Measurements from ENCODE around the gene HYAL3.
A peak's percentile ranks its signal among the peaks of the same experiment; 100 is the strongest.

- TF ChIP-seq CTCF (IDR thresholded peaks at IDR 0.05) (no peak), POLR2A (IDR thresholded peaks at IDR 0.05) (peak; percentile 49 to 59)
These were observed 6.8 kb downstream of the HYAL3 start, which contains the start of gene IFRD2 for GRCh38 chr3:50292159-50293078.

Measured in Peyer's patch (tissue), 4 donors.